ENCODE results near the gene ACSM2B.
"Not testable (repeated sequence)": the region's sequence is repeated elsewhere in the genome, so short reads cannot be mapped to it uniquely, and the experiment has no call there.

Gene ACSM2B

GRCh38 chr16:20592780-20593179 lies 16.6 kb upstream of the ACSM2B start:
- DNase-seq: not testable (repeated sequence)

GRCh38 chr16:20589486-20589885 lies 13.3 kb upstream of the ACSM2B start:
- DNase-seq: not testable (repeated sequence)

- not testable (repeated sequence) for DNase-seq
Observed at GRCh38 chr16:20587645-20588074, 11.5 kb upstream of the ACSM2B start.

- not testable (repeated sequence) for DNase-seq
Observed at GRCh38 chr16:20586716-20587115, 10.5 kb upstream of the ACSM2B start.

- DNase-seq: not testable (repeated sequence)
Observed at GRCh38 chr16:20586112-20586511, 9.9 kb upstream of the ACSM2B start.

- DNase-seq: not testable (repeated sequence)
Observed at GRCh38 chr16:20580487-20581259, 4.5 kb upstream of the ACSM2B start.

- DNase-seq: not testable (repeated sequence)
Observed at GRCh38 chr16:20578091-20578490, 1.9 kb upstream of the ACSM2B start.

- not testable (repeated sequence) for DNase-seq
Observed at GRCh38 chr16:20569117-20569651, 7.0 kb downstream of the ACSM2B start.

- no peak for DNase-seq
Observed at GRCh38 chr16:20568404-20568803, 7.8 kb downstream of the ACSM2B start.

GRCh38 chr16:20566864-20567263 lies 9.3 kb downstream of the ACSM2B start:
- no peak for DNase-seq

- not testable (repeated sequence) for DNase-seq
Observed at GRCh38 chr16:20565334-20565733, 10.8 kb downstream of the ACSM2B start.

- not testable (repeated sequence) for DNase-seq
Observed at GRCh38 chr16:20564218-20564617, 11.9 kb downstream of the ACSM2B start.

- DNase-seq: not testable (repeated sequence)
Observed at GRCh38 chr16:20555628-20556027, 20.5 kb downstream of the ACSM2B start.

GRCh38 chr16:20554689-20555088 lies 21.5 kb downstream of the ACSM2B start:
- DNase-seq: not testable (repeated sequence)

- not testable (repeated sequence) for DNase-seq
Observed at GRCh38 chr16:20553493-20553892, 22.7 kb downstream of the ACSM2B start.

GRCh38 chr16:20546951-20547350 lies 29.2 kb downstream of the ACSM2B start:
- not testable (repeated sequence) for DNase-seq

- DNase-seq: not testable (repeated sequence)
Observed at GRCh38 chr16:20546278-20546853, 29.8 kb downstream of the ACSM2B start.

- not testable (repeated sequence) for DNase-seq
Observed at GRCh38 chr16:20540603-20541316, 35.4 kb downstream of the ACSM2B start.

GRCh38 chr16:20538687-20539086 lies 37.5 kb downstream of the ACSM2B start:
- DNase-seq: no peak

- DNase-seq: no peak
Observed at GRCh38 chr16:20538181-20538580, 38.0 kb downstream of the ACSM2B start.

GRCh38 chr16:20536669-20537068 lies 39.5 kb downstream of the ACSM2B start:
- DNase-seq: not testable (repeated sequence)

GRCh38 chr16:20532284-20532792 lies 43.8 kb downstream of the ACSM2B start:
- DNase-seq: not testable (repeated sequence)

GRCh38 chr16:20531795-20532194 lies 44.4 kb downstream of the ACSM2B start:
- DNase-seq: not testable (repeated sequence)
